Measurements from ENCODE around the gene PKMYT1.
A peak's percentile ranks its signal among the peaks of the same experiment; 100 is the strongest.

The PKMYT1 gene

DNA sequence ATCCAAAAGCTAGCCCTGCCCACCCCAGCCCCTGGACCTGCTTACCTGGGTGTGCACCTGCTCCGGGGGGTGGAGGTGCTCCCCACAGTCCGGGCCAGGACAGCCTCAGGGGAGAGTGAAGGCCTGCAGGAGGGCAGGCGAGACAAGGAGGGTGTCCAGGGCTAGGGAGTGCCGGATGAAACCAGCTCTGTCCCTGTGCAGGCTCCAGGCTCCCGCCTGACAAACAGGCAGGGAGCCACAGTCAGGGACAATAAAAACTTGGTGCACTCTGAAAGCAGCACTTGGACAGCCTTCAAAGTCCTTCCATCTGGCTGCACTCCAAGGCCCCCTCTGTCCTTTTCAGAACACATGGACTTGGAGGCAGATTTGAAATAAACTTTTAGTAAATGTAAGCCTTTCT is 7.2 kb downstream of the PKMYT1 start:
- H3K27ac ChIP-seq: no peak overlapping the region
- no peak overlapping the region for H3K4me3 ChIP-seq (IDR thresholded peaks at IDR 0.05; ENCODE audit: insufficient read depth, low read depth, low read length)
- no peak overlapping the region for H3K4me2 ChIP-seq
- H3K36me3 ChIP-seq (ENCODE audit: insufficient read depth): no peaks in the 10 kb centered on the region
- no peak overlapping the region for H3K9ac ChIP-seq
- peaks cover 11% of the 10 kb centered on the region for H3K4me1 ChIP-seq (ENCODE audit: low read depth, poor library complexity, severe bottlenecking)
- no peaks in the 10 kb centered on the region for H3K27me3 ChIP-seq (ENCODE audit: insufficient read depth, low read depth)
- peaks cover 34% of the 10 kb centered on the region; the same call in 1 of the 2 replicates for H3K79me2 ChIP-seq (ENCODE audit: insufficient read depth, low read depth)
- TF ChIP-seq, protein P1, sequence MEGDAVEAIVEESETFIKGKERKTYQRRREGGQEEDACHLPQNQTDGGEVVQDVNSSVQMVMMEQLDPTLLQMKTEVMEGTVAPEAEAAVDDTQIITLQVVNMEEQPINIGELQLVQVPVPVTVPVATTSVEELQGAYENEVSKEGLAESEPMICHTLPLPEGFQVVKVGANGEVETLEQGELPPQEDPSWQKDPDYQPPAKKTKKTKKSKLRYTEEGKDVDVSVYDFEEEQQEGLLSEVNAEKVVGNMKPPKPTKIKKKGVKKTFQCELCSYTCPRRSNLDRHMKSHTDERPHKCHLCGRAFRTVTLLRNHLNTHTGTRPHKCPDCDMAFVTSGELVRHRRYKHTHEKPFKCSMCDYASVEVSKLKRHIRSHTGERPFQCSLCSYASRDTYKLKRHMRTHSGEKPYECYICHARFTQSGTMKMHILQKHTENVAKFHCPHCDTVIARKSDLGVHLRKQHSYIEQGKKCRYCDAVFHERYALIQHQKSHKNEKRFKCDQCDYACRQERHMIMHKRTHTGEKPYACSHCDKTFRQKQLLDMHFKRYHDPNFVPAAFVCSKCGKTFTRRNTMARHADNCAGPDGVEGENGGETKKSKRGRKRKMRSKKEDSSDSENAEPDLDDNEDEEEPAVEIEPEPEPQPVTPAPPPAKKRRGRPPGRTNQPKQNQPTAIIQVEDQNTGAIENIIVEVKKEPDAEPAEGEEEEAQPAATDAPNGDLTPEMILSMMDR (conservative IDR thresholded peaks at IDR 0.05; ENCODE audit: low read depth, low read length): no peak
- no peak overlapping the region for H2AFZ ChIP-seq (ENCODE audit: low read depth)
- no peaks in the 10 kb centered on the region for H4K20me1 ChIP-seq (ENCODE audit: insufficient read depth)

DNA sequence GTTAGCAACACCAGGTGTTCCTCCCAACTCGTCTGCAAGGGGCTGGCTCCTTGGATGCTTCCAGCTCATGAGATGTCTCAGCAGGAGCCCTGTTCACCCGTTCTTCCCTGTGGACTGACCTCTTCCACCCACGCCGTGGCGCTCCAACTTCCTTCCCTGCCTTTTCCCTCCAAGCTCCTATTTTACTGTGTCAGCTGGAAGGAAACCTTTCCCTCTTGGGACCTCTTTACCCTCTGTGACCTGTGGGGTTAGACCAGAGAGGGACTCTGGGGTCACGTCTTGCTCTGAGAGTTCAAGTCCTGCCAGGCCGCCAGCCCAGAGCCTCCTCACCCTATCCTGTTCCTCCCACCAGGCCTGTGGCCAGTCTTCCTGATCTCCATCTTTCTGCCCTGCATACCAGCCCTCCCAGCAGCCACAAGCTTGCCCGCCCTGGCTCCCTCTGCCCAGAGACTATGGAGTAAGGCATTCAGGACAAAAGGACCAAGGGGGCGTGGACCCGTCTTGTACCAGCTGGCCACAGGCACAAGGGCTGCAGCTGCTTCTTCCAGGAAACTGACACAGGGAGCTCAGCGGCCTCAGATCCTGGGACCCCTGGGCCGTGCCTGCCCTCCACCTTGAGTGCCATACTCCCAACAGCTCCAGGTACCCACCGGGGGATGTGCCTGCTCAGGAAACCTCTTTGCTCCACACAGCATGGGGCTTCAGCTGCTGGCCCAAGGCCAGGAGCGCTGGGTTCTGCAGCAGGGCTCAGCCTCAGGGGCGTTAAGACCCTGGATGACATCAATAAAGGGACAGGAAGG is 8.1 kb downstream of the PKMYT1 start:
- no peak overlapping the region for H2AFZ ChIP-seq (ENCODE audit: low read depth)
- TF ChIP-seq, protein P1 (conservative IDR thresholded peaks at IDR 0.05; ENCODE audit: low read depth, low read length): no peak
- peaks cover 12% of the 10 kb centered on the region for H3K4me1 ChIP-seq (ENCODE audit: low read depth, poor library complexity, severe bottlenecking)
- no peaks in the 10 kb centered on the region for H3K27me3 ChIP-seq (ENCODE audit: insufficient read depth, low read depth)
- no peak overlapping the region; the same call in 1 of the 2 replicates for H3K27ac ChIP-seq
- peaks cover 27% of the 10 kb centered on the region; the same call in 1 of the 2 replicates for H3K79me2 ChIP-seq (ENCODE audit: insufficient read depth, low read depth)
- no peak overlapping the region for H3K4me3 ChIP-seq (IDR thresholded peaks at IDR 0.05; ENCODE audit: insufficient read depth, low read depth, low read length)
- H3K9ac ChIP-seq: no peak overlapping the region
- H3K36me3 ChIP-seq (ENCODE audit: insufficient read depth): no peaks in the 10 kb centered on the region
- H3K4me2 ChIP-seq: no peak overlapping the region
- H4K20me1 ChIP-seq (ENCODE audit: insufficient read depth): no peaks in the 10 kb centered on the region

DNA sequence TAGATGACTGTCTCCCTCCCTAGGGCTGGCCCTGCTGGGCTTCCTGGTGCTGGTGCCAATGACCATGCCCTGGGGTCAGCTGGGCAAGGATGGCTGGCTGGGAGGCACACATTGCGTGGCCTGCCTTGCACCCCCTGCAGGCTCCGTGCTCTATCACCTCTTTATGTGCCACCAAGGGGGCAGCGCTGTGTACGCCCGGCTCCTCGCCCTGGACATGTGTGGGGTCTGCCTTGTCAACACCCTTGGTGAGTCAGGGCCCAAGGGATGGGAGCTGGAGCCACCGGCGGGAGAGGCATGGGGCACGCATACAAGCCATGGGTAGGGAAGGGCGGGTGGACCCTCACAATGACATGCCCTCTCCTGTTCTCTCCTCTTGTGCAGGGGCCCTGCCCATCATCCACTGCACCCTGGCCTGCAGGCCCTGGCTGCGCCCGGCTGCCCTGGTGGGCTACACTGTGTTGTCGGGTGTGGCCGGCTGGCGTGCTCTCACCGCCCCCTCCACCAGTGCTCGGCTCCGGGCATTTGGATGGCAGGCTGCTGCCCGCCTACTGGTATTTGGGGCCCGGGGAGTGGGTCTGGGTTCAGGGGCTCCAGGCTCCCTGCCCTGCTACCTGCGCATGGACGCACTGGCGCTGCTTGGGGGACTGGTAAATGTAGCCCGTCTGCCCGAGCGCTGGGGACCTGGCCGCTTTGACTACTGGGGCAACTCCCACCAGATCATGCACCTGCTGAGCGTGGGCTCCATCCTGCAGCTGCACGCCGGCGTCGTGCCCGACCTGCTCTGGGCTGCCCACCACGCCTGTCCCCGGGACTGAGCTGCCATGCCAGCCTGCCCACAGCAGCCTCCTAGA is 8.9 kb downstream of the PKMYT1 start:
- no peak overlapping the region for H3K4me3 ChIP-seq (IDR thresholded peaks at IDR 0.05; ENCODE audit: insufficient read depth, low read depth, low read length)
- H3K79me2 ChIP-seq (ENCODE audit: insufficient read depth, low read depth): peaks cover 21% of the 10 kb centered on the region; the same call in 1 of the 2 replicates
- peak overlapping the region; percentile 94 for H3K4me2 ChIP-seq
- no peaks in the 10 kb centered on the region for H3K36me3 ChIP-seq (ENCODE audit: insufficient read depth)
- peaks cover 12% of the 10 kb centered on the region for H3K4me1 ChIP-seq (ENCODE audit: low read depth, poor library complexity, severe bottlenecking)
- no peak overlapping the region for H2AFZ ChIP-seq (ENCODE audit: low read depth)
- no peaks in the 10 kb centered on the region for H4K20me1 ChIP-seq (ENCODE audit: insufficient read depth)
- H3K27ac ChIP-seq: no peak overlapping the region
- H3K9ac ChIP-seq: no peak overlapping the region
- TF ChIP-seq, protein P1 (conservative IDR thresholded peaks at IDR 0.05; ENCODE audit: low read depth, low read length): no peak
- no peaks in the 10 kb centered on the region for H3K27me3 ChIP-seq (ENCODE audit: insufficient read depth, low read depth)

DNA sequence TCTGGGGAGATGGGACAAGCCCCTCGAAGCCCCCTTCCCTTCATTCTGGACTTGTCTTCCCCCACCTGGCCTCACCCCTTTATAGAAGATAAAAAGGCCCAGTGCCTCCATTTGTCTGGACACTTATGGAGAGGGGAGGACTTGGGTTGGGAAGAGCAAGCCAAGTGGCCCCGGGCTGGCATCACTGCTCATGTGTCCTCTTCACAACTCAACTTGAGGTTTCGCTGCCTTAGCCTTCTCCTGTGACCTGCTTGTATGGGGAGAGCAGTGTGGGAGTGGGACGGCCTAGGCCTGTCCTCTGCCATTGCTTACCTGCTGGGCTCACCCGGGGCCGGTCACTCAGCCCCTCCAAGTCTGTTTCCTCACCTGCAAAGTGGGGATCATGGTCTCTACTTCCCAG is 9.7 kb downstream of the PKMYT1 start:
- peak overlapping the region; percentile 94 for H3K4me2 ChIP-seq
- H4K20me1 ChIP-seq (ENCODE audit: insufficient read depth): no peaks in the 10 kb centered on the region
- no peaks in the 10 kb centered on the region for H3K36me3 ChIP-seq (ENCODE audit: insufficient read depth)
- H3K27ac ChIP-seq: peak overlapping the region; percentile 62; the same call in 1 of the 2 replicates
- peak overlapping the region; percentile 70 for H3K9ac ChIP-seq
- no peak overlapping the region for H3K4me3 ChIP-seq (IDR thresholded peaks at IDR 0.05; ENCODE audit: insufficient read depth, low read depth, low read length)
- no peaks in the 10 kb centered on the region for H3K27me3 ChIP-seq (ENCODE audit: insufficient read depth, low read depth)
- TF ChIP-seq, protein P1 (conservative IDR thresholded peaks at IDR 0.05; ENCODE audit: low read depth, low read length): no peak
- no peak overlapping the region for H2AFZ ChIP-seq (ENCODE audit: low read depth)
- H3K79me2 ChIP-seq (ENCODE audit: insufficient read depth, low read depth): peaks cover 21% of the 10 kb centered on the region; the same call in 1 of the 2 replicates
- H3K4me1 ChIP-seq (ENCODE audit: low read depth, poor library complexity, severe bottlenecking): peaks cover 19% of the 10 kb centered on the region
